HepG2 (cell line): ENCODE measurements around the gene PXMP4. TPM values are rescaled to one million over a fixed set of nuclear protein-coding genes. Genes with fewer than 3 reads are reported as not detected.

Experiments
- E2F1 ChIP-seq: sonication (generic); formaldehyde crosslinking; IDR thresholded peaks from 2 replicates; pipeline ENCODE4 v1.5.0; 2020; ENCODE audit warnings: missing genetic modification reagents
- EEA1 ChIP-seq: sonication (generic); formaldehyde crosslinking; IDR thresholded peaks from 2 replicates; pipeline ENCODE4 v1.5.1; 2020; ENCODE audit warnings: mild to moderate bottlenecking, missing genetic modification reagents, borderline replicate concordance
- GATA4 ChIP-seq: sonication (generic); IDR thresholded peaks from 2 replicates; pipeline ENCODE4 v1.6.1; 2016; ENCODE audit warnings: antibody characterized with exemption, low read depth, borderline replicate concordance
- HMG20A ChIP-seq: IDR thresholded peaks from 2 replicates; pipeline ENCODE4 v1.6.1; 2016; ENCODE audit warnings: borderline replicate concordance
- HOMEZ ChIP-seq: IDR thresholded peaks from 2 replicates; pipeline ENCODE4 v1.6.1; 2016; ENCODE audit warnings: low read depth
- KLF16 ChIP-seq, 2 experiments: sonication (generic) in 1 of 2; formaldehyde crosslinking in 1 of 2; IDR thresholded peaks; 2 replicates each; pipeline versions ENCODE4 v1.6.1 to v1.8.0; 2016 to 2023; ENCODE audit warnings: missing genetic modification reagents in 2 of 2, missing compliant biosample characterization in 1 of 2
- NFRKB ChIP-seq: fragments of 450-650 bp; IDR thresholded peaks from 2 replicates; pipeline ENCODE4 v1.6.1; 2017
- NR2F1 ChIP-seq, 2 experiments: fragments of 450-650 bp in 1 of 2; formaldehyde crosslinking in 1 of 2; IDR thresholded peaks; 2 replicates each; pipeline versions ENCODE4 v1.5.0 to v1.6.1; 2016 to 2020; ENCODE audit warnings: mild to moderate bottlenecking in 1 of 2, missing compliant biosample characterization in 1 of 2, missing genetic modification reagents in 1 of 2, moderate library complexity in 1 of 2
- NR2F6 ChIP-seq, 2 experiments: IDR thresholded peaks; 2 replicates each; pipeline ENCODE4 v1.6.1; 2016; ENCODE audit warnings: antibody characterized with exemption in 1 of 2, mild to moderate bottlenecking in 1 of 2
- RFXAP ChIP-seq: sonication (generic); formaldehyde crosslinking; IDR thresholded peaks from 2 replicates; pipeline ENCODE4 v1.4.0; 2020; ENCODE audit warnings: missing genetic modification reagents, borderline replicate concordance
- TCF7L2 ChIP-seq: IDR thresholded peaks from 2 replicates; pipeline ENCODE4 v1.6.1; 2011; ENCODE audit warnings: mild to moderate bottlenecking, low read depth, low read length, moderate library complexity
- U2AF1 ChIP-seq: fragments of 200-400 bp; formaldehyde crosslinking; optimal IDR thresholded peaks from 2 replicates; pipeline ENCODE3; 2017; ENCODE audit warnings: mild to moderate bottlenecking, low read depth, low read length
- ZFP82 ChIP-seq: sonication (generic); formaldehyde crosslinking; IDR thresholded peaks from 2 replicates; pipeline ENCODE4 v1.5.1; 2020; ENCODE audit warnings: mild to moderate bottlenecking, missing genetic modification reagents, borderline replicate concordance
- ZNF10 ChIP-seq: sonication (generic); formaldehyde crosslinking; IDR thresholded peaks from 2 replicates; pipeline ENCODE4 v1.4.0; 2020; ENCODE audit warnings: mild to moderate bottlenecking, low read depth, missing genetic modification reagents, borderline replicate concordance
- ZNF205 ChIP-seq: IDR thresholded peaks from 2 replicates; pipeline ENCODE4 v1.6.1; 2018; ENCODE audit warnings: missing biosample characterization, missing genetic modification reagents
- ZNF260 ChIP-seq: sonication (generic); formaldehyde crosslinking; IDR thresholded peaks from 2 replicates; pipeline ENCODE4 v1.4.0; 2020; ENCODE audit warnings: missing genetic modification reagents, low read depth, mild to moderate bottlenecking, borderline replicate concordance
- ZNF44 ChIP-seq: sonication (generic); formaldehyde crosslinking; IDR thresholded peaks from 2 replicates; pipeline ENCODE4 v1.5.1; 2020; ENCODE audit warnings: mild to moderate bottlenecking, missing genetic modification reagents
- ZNF766 ChIP-seq: sonication (generic); formaldehyde crosslinking; IDR thresholded peaks from 2 replicates; pipeline ENCODE4 v1.5.0; 2020; ENCODE audit warnings: missing genetic modification reagents, borderline replicate concordance
- ZNF781 ChIP-seq: sonication (generic); formaldehyde crosslinking; IDR thresholded peaks from 2 replicates; pipeline ENCODE4 v1.5.1; 2020; ENCODE audit warnings: borderline replicate concordance, mild to moderate bottlenecking, missing genetic modification reagents; ENCODE audit errors: not compliant biosample characterization
- ZSCAN31 ChIP-seq: sonication (generic); formaldehyde crosslinking; IDR thresholded peaks from 2 replicates; pipeline ENCODE4 v1.5.0; 2020; ENCODE audit warnings: low read depth, mild to moderate bottlenecking, missing genetic modification reagents
- polyA plus RNA-seq, 8 experiments: library from polyadenylated mRNA; depleted of rRNA in 3 of 8; stranded (reverse) in 7 of 8; unstranded in 1 of 8; fragments of >200 nt; fragmentation: Illumina TruSeq in 4 of 8; extraction: Trizol in 4 of 8; gene quantifications; 2 replicates each; pipeline versions ENCODE4 v1.2.1 to v1.2.3, GENCODE V29; 2011 to 2016; ENCODE audit warnings: low read depth in 4 of 8, missing spikeins in 1 of 8, mixed read lengths in 1 of 8; ENCODE audit not compliant: insufficient read depth in 1 of 8
- total RNA-seq, 5 experiments: library from RNA; depleted of rRNA; stranded (reverse); fragments of >200 nt; fragmentation: Illumina TruSeq; extraction: Trizol; gene quantifications; 2 replicates each; pipeline ENCODE4 v1.2.3, GENCODE V29; 2016; ENCODE audit warnings: low read depth in 1 of 5
- TF ChIP-seq, protein P1 (sequence below): sonication (generic); formaldehyde crosslinking; IDR thresholded peaks from 2 replicates; pipeline ENCODE4 v1.4.0; 2020; ENCODE audit warnings: missing genetic modification reagents

Gene PXMP4
- total and polyA plus RNA-seq, 2 of the 13 experiments (the other 11 are each of a cell fraction or from before 2014, with no cell fraction given): not detected

DNA sequence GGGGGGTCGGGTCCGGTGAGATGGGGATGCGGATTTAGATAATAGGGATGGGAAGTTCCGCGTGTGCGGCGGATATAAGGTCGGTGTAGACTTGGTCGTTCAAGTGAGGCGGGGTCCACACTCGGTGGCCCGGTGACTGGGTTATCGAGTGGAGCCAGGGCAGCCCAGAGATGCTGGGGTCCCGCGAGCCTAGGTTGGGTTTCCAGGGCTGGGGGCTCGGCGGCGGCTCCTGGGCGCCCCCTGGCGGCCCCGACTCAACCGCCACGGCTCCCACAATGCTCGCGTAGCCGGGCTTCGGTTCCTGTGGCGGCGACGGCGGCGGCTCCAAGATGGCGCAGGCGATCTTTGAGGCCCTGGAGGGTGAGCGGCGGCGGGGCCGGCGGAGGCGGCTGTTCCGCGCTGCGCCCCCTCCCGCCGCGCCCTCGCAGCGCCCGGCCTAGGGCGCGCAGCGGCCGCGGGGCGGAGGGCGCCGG, 11.6 kb upstream of the PXMP4 start, which contains the start of gene ZNF341 (continued):
- no peak for TF ChIP-seq E2F1 (CRISPR knock-in tag)
- TF ChIP-seq HOMEZ (CRISPR knock-in tag): peak; percentile 66; the same call in 1 of the 2 replicates
- no peak for TF ChIP-seq NFRKB
- no peak for TF ChIP-seq ZFP82 (CRISPR knock-in tag)
- TF ChIP-seq NR2F6 (IDR thresholded peaks at IDR 0.05): no peak
- 0 out of 2 replicates have a peak, but pooled peaks have one; percentile 23 for TF ChIP-seq NR2F6 (CRISPR knock-in tag; IDR thresholded peaks at IDR 0.05)
- no peak for TF ChIP-seq EEA1 (CRISPR knock-in tag)
- no peak; the same call in 1 of the 2 replicates for TF ChIP-seq ZNF766 (CRISPR knock-in tag)
- peak; percentile 76; the same call in 1 of the 2 replicates for TF ChIP-seq ZNF205 (CRISPR knock-in tag)
- TF ChIP-seq ZNF10 (CRISPR knock-in tag): no peak
- no peak for TF ChIP-seq ZNF260 (CRISPR knock-in tag)
- TF ChIP-seq HMG20A (CRISPR knock-in tag): no peak
- TF ChIP-seq RFXAP (CRISPR knock-in tag): no peak; the same call in 1 of the 2 replicates
- no peak; the same call in none of the 2 replicates for TF ChIP-seq ZSCAN31
- TF ChIP-seq TCF7L2: no peak
- TF ChIP-seq, protein P1, sequence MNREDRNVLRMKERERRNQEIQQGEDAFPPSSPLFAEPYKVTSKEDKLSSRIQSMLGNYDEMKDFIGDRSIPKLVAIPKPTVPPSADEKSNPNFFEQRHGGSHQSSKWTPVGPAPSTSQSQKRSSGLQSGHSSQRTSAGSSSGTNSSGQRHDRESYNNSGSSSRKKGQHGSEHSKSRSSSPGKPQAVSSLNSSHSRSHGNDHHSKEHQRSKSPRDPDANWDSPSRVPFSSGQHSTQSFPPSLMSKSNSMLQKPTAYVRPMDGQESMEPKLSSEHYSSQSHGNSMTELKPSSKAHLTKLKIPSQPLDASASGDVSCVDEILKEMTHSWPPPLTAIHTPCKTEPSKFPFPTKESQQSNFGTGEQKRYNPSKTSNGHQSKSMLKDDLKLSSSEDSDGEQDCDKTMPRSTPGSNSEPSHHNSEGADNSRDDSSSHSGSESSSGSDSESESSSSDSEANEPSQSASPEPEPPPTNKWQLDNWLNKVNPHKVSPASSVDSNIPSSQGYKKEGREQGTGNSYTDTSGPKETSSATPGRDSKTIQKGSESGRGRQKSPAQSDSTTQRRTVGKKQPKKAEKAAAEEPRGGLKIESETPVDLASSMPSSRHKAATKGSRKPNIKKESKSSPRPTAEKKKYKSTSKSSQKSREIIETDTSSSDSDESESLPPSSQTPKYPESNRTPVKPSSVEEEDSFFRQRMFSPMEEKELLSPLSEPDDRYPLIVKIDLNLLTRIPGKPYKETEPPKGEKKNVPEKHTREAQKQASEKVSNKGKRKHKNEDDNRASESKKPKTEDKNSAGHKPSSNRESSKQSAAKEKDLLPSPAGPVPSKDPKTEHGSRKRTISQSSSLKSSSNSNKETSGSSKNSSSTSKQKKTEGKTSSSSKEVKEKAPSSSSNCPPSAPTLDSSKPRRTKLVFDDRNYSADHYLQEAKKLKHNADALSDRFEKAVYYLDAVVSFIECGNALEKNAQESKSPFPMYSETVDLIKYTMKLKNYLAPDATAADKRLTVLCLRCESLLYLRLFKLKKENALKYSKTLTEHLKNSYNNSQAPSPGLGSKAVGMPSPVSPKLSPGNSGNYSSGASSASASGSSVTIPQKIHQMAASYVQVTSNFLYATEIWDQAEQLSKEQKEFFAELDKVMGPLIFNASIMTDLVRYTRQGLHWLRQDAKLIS (CRISPR knock-in tag): no peak
- peak; percentile 48 for TF ChIP-seq ZNF781 (CRISPR knock-in tag)
- TF ChIP-seq GATA4: 0 out of 2 replicates have a peak, but pooled peaks have one; percentile 10
- TF ChIP-seq ZNF44 (CRISPR knock-in tag): no peak
- peak; percentile 34 for TF ChIP-seq U2AF1
- no peak for TF ChIP-seq NR2F1 (CRISPR knock-in tag; IDR thresholded peaks at IDR 0.05)
- peak in 1 of 2 experiments; percentile 94; a peak in 2 of 4 replicates for TF ChIP-seq KLF16 (CRISPR knock-in tag; IDR thresholded peaks at IDR 0.05)
